ENCODE results near the gene SLC9A4. TPM values are rescaled to one million over a fixed set of nuclear protein-coding genes. Genes with fewer than 3 reads are reported as not detected.
A peak's percentile ranks its signal among the peaks of the same experiment; 100 is the strongest.

The SLC9A4 gene
- polyA plus RNA-seq (ENCODE audit: insufficient read length in 4 of 4), result 10 to 100 TPM in 1 of 4 donors, 1 to 10 TPM in 3; 6.8 to 10.9 (median 7.1) TPM

- DNase-seq (ENCODE audit: low read depth in 4 of 4, low spot score in 2 of 4), result peak in 1 of 4 donors; percentile 21
Observed at GRCh38 chr2:102473020-102473419, at the start of gene SLC9A4. Gene SLC9A4 (plus strand): TSS chr2:102473226. CDS start chr2:102473760, 534 bp downstream.

GRCh38 chr2:102423368-102423767 lies 49.7 kb upstream of the SLC9A4 start:
- no peak for DNase-seq (ENCODE audit: low read depth in 4 of 4, low spot score in 2 of 4)

- no peak for DNase-seq (ENCODE audit: low read depth in 4 of 4, low spot score in 2 of 4)
Observed at GRCh38 chr2:102424754-102425153, 48.3 kb upstream of the SLC9A4 start.

- DNase-seq (ENCODE audit: low read depth in 4 of 4, low spot score in 2 of 4), result no peak
Observed at GRCh38 chr2:102425441-102426132, 47.4 kb upstream of the SLC9A4 start.

- no peak for DNase-seq (ENCODE audit: low read depth in 4 of 4, low spot score in 2 of 4)
Observed at GRCh38 chr2:102427249-102427648, 45.8 kb upstream of the SLC9A4 start.

- no peak for DNase-seq (ENCODE audit: low read depth in 4 of 4, low spot score in 2 of 4)
Observed at GRCh38 chr2:102428573-102428972, 44.5 kb upstream of the SLC9A4 start.

GRCh38 chr2:102432386-102432785 lies 40.6 kb upstream of the SLC9A4 start:
- no peak for DNase-seq (ENCODE audit: low read depth in 4 of 4, low spot score in 2 of 4)

GRCh38 chr2:102433973-102434654 lies 38.9 kb upstream of the SLC9A4 start:
- DNase-seq (ENCODE audit: low read depth in 4 of 4, low spot score in 2 of 4), result no peak

- no peak for DNase-seq (ENCODE audit: low read depth in 4 of 4, low spot score in 2 of 4)
Observed at GRCh38 chr2:102434655-102435381, 38.2 kb upstream of the SLC9A4 start.

GRCh38 chr2:102435741-102436140 lies 37.3 kb upstream of the SLC9A4 start:
- no peak for DNase-seq (ENCODE audit: low read depth in 4 of 4, low spot score in 2 of 4)

GRCh38 chr2:102436323-102436722 lies 36.7 kb upstream of the SLC9A4 start:
- DNase-seq (ENCODE audit: low read depth in 4 of 4, low spot score in 2 of 4), result no peak

- no peak for DNase-seq (ENCODE audit: low read depth in 4 of 4, low spot score in 2 of 4)
Observed at GRCh38 chr2:102437122-102437521, 35.9 kb upstream of the SLC9A4 start.

GRCh38 chr2:102438111-102438510 lies 34.9 kb upstream of the SLC9A4 start:
- DNase-seq (ENCODE audit: low read depth in 4 of 4, low spot score in 2 of 4), result no peak

- no peak for DNase-seq (ENCODE audit: low read depth in 4 of 4, low spot score in 2 of 4)
Observed at GRCh38 chr2:102438578-102438977, 34.4 kb upstream of the SLC9A4 start.

GRCh38 chr2:102439065-102439695 lies 33.8 kb upstream of the SLC9A4 start:
- DNase-seq (ENCODE audit: low read depth in 4 of 4, low spot score in 2 of 4), result no peak

- peak in 3 of 4 donors; percentile 6 to 21 (median 7) for DNase-seq (ENCODE audit: low read depth in 4 of 4, low spot score in 2 of 4)
Observed at GRCh38 chr2:102442967-102443828, 29.8 kb upstream of the SLC9A4 start.

- DNase-seq (ENCODE audit: low read depth in 4 of 4, low spot score in 2 of 4), result no peak
Observed at GRCh38 chr2:102444233-102444632, 28.8 kb upstream of the SLC9A4 start.

GRCh38 chr2:102446936-102447335 lies 26.1 kb upstream of the SLC9A4 start:
- no peak for DNase-seq (ENCODE audit: low read depth in 4 of 4, low spot score in 2 of 4)

- no peak for DNase-seq (ENCODE audit: low read depth in 4 of 4, low spot score in 2 of 4)
Observed at GRCh38 chr2:102449370-102449974, 23.6 kb upstream of the SLC9A4 start.

- no peak for DNase-seq (ENCODE audit: low read depth in 4 of 4, low spot score in 2 of 4)
Observed at GRCh38 chr2:102451968-102452367, 21.1 kb upstream of the SLC9A4 start.
